ENCODE measurements around the gene SLC23A3.
"Not testable (repeated sequence)": the region's sequence is repeated elsewhere in the genome, so short reads cannot be mapped to it uniquely, and the experiment has no call there.

Gene SLC23A3

GRCh38 chr2:219204425-219205164, 34.8 kb upstream of the SLC23A3 start:
- DNase-seq = no peak

- not testable (repeated sequence) for DNase-seq
These were observed 31.5 kb upstream of the SLC23A3 start for GRCh38 chr2:219201331-219201730.

GRCh38 chr2:219200502-219201326, 30.9 kb upstream of the SLC23A3 start:
- DNase-seq = not testable (repeated sequence)

DNA sequence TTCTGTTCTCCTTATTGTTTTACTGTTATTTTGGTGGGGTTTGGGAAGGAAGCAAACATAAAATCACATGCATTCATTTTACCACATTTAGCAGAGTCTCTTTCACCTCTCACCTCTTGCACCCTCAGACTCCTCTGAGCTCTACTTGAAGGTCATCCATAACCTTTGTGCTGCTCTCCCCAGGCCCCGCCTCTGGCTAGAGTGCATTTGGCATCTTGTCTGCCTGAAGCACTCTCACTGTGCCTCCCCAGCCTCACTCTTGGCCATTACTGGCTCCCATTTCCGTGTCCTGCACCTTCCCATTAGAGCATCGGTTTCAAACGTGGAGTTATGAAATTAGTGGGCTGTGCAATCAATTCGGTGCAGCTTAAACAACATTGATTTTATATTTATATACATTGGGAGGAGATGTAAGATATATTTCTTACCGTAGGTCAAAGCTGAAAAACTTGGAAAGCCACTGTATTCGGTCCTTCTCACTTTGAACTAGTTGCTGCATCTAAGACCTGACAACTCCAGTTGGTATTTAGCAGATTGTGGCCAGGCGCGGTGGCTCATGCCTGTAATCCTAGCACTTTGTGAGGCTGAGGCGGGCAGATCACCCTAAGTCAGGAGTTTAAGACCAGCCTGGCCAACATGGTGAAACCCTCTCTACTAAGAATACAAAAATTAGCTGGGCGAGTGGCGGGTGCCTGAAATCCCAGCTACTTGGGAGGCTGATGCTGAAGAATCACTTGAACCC, 29.8 kb upstream of the SLC23A3 start:
- no peak for DNase-seq

GRCh38 chr2:219198974-219199373, 29.1 kb upstream of the SLC23A3 start:
- DNase-seq = no peak

DNA sequence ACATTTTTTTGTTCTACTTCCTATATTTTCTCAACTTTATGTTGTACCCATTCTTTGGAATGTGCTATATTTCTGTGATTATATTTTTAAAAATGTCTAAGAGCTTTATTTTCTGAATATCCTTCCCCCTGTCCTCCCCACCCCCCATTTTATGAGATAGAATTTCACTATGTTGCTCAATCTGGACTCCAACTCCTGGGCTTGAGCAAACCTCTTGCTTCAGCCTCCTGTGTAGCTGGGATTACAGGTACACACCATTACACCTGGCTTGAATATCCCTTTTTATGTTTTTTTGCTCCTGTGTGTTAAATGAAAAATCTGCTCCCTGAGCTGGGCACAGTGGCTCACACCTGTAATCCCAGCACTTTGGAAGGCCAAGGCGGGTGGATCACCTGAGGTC, 27.6 kb upstream of the SLC23A3 start:
- no peak for DNase-seq

GRCh38 chr2:219186754-219187456, 17.1 kb upstream of the SLC23A3 start:
- no peak for DNase-seq

- no peak for DNase-seq
These were observed 14.3 kb upstream of the SLC23A3 start for GRCh38 chr2:219184121-219184520.

DNA sequence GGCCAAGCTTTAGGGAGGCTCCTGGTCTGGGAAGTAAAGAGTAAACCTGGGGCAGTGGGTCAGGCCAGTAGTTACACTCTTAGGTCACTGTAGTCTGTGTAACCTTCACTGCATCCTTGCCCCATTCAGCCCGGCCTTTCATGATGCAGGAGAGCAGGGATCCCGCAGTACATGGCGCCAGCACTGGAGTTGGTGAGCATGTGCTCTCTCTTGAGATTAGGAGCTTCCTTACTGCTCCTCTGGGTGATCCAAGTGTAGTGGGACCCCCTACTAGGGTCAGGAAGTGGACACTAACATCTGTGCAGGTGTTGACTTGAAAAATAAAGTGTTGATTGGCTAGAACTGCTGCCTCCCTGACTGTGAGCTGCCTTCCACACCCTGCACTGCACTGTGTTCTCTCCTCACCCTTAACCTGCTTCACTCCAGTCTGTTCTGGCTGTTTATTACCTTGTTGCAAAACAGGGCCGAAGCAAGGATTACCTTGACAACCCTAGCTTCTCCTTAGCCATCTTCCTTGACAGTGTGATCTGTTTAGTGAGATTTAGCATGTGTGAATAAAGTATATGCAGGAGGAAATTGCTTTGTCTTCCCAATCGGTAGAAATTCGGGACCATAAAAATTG, 13.4 kb upstream of the SLC23A3 start:
- DNase-seq = no peak

DNA sequence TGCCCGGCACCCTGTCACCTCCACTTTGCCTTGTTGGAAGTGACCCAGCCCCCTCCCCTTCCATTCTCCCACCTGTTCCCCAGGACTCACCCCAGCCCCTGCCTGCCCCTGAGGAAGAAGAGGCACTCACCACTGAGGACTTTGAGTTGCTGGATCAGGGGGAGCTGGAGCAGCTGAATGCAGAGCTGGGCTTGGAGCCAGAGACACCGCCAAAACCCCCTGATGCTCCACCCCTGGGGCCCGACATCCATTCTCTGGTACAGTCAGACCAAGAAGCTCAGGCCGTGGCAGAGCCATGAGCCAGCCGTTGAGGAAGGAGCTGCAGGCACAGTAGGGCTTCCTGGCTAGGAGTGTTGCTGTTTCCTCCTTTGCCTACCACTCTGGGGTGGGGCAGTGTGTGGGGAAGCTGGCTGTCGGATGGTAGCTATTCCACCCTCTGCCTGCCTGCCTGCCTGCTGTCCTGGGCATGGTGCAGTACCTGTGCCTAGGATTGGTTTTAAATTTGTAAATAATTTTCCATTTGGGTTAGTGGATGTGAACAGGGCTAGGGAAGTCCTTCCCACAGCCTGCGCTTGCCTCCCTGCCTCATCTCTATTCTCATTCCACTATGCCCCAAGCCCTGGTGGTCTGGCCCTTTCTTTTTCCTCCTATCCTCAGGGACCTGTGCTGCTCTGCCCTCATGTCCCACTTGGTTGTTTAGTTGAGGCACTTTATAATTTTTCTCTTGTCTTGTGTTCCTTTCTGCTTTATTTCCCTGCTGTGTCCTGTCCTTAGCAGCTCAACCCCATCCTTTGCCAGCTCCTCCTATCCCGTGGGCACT, 12.7 kb upstream of the SLC23A3 start:
- DNase-seq = no peak

- no peak for DNase-seq
These were observed 11.7 kb upstream of the SLC23A3 start for GRCh38 chr2:219181531-219181930.

DNA sequence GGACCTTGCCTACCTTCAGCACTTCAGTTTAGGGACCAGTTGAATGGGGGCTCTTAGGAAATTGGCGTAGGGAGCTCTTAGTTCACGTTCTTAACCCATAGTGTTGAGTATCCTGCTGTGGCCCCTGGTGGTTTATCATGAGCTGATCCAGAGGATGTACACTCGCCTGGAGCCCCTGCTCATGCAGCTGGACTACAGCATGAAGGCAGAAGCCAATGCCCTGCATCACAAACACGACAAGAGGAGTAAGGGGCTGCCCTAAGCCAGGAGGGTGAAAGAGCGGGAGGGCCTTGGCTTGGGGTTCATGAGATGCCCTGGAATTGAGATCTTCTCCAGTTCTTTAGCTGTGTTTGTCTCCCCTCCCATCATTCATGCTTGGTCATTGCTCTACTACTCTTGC, 11.1 kb upstream of the SLC23A3 start:
- no peak for DNase-seq

- no peak for DNase-seq
These were observed 10.0 kb upstream of the SLC23A3 start for GRCh38 chr2:219179601-219180465.

GRCh38 chr2:219178377-219179175, 8.7 kb upstream of the SLC23A3 start:
- peak; percentile 65 for DNase-seq

DNA sequence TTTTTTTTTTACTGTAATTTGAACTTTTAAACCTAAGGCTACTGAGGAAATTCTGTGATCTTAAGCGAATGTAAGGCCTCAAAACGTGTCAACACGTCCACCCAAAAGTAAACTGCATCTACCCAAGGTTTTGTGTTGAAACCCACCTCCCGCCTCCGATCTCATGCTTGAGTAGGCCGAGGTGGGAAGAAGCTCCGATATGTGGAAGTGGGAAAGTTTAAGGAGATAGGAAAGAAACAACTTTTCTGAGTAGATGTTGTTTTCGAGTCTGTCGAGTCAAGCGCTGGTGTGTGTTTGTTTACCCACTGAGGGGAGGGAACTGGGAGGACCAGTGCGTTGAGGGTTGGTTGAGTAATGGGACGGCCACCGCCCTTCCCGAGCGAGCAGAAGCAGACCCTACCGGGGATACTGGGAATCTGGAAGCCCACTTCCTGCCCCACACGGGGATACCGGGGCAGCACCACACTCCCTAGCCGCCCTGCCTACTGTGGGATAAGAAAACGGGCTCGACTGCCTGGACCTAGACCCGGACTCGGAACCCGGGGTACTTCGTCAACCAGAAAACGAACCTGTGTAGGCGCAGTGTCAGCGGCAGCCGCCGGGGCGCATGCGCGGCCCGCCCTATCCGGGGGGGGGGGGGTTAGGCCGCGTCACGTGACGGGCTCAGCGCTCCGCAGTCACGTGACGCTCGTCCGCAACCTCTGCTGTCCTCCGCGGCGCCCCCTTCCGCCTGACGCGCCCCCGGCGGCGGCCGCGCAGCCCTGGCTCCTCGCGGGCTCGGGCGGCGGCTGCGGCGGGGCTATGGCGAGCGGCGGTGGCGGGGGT, 7.9 kb upstream of the SLC23A3 start, which contains the start of gene RETREG2:
Gene RETREG2, plus strand, starts transcription at position 724 of the 825 bp plus-strand sequence. Its CDS starts 78 bp downstream, at position 802.
- peak; percentile 94 for DNase-seq

- DNase-seq = peak; percentile 94
These were observed 7.2 kb upstream of the SLC23A3 start, which contains the start of gene CNPPD1 for GRCh38 chr2:219176818-219177551. Gene CNPPD1 (minus strand): TSS chr2:219176925. CDS start chr2:219176828, 97 bp downstream.

All from retina (tissue), 1 donor.